Measurements from ENCODE around the gene SERPINH1.
"Not testable (repeated sequence)": the region's sequence is repeated elsewhere in the genome, so short reads cannot be mapped to it uniquely, and the experiment has no call there.

Gene SERPINH1

GRCh38 chr11:75578977-75579376 is 16.9 kb downstream of the SERPINH1 start:
- no peak for DNase-seq

GRCh38 chr11:75579841-75580240 is 17.8 kb downstream of the SERPINH1 start:
- DNase-seq, result no peak

- DNase-seq, result no peak
These were observed 20.4 kb downstream of the SERPINH1 start for GRCh38 chr11:75582506-75582894.

- DNase-seq, result peak; percentile 28
These were observed 21.1 kb downstream of the SERPINH1 start for GRCh38 chr11:75582895-75583717.

- DNase-seq, result peak; percentile 28
These were observed 21.9 kb downstream of the SERPINH1 start for GRCh38 chr11:75583718-75584658.

GRCh38 chr11:75584659-75585292 is 22.7 kb downstream of the SERPINH1 start:
- DNase-seq, result not testable (repeated sequence)

- DNase-seq, result no peak
These were observed 23.2 kb downstream of the SERPINH1 start for GRCh38 chr11:75585293-75585670.

GRCh38 chr11:75586395-75586794 is 24.3 kb downstream of the SERPINH1 start:
- no peak for DNase-seq

GRCh38 chr11:75588051-75588481 is 26.0 kb downstream of the SERPINH1 start:
- no peak for DNase-seq

GRCh38 chr11:75589051-75589450 is 27.0 kb downstream of the SERPINH1 start:
- no peak for DNase-seq

- DNase-seq, result no peak
These were observed 27.9 kb downstream of the SERPINH1 start for GRCh38 chr11:75589933-75590332.

GRCh38 chr11:75591371-75591770 is 29.3 kb downstream of the SERPINH1 start:
- no peak for DNase-seq

- no peak for DNase-seq
These were observed 29.9 kb downstream of the SERPINH1 start for GRCh38 chr11:75591966-75592365.

GRCh38 chr11:75592715-75593114 is 30.7 kb downstream of the SERPINH1 start:
- DNase-seq, result peak; percentile 73

GRCh38 chr11:75593286-75593915 is 31.3 kb downstream of the SERPINH1 start:
- DNase-seq, result no peak

GRCh38 chr11:75594211-75594610 is 32.2 kb downstream of the SERPINH1 start:
- peak; percentile 16 for DNase-seq

GRCh38 chr11:75595429-75595828 is 33.4 kb downstream of the SERPINH1 start:
- no peak for DNase-seq

- no peak for DNase-seq
These were observed 34.9 kb downstream of the SERPINH1 start for GRCh38 chr11:75596914-75597313.

GRCh38 chr11:75597636-75598035 is 35.6 kb downstream of the SERPINH1 start:
- peak; percentile 5 for DNase-seq

- DNase-seq, result no peak
These were observed 36.2 kb downstream of the SERPINH1 start for GRCh38 chr11:75598264-75598663.

- no peak for DNase-seq
These were observed 36.8 kb downstream of the SERPINH1 start for GRCh38 chr11:75598900-75599299.

- DNase-seq, result no peak
These were observed 38.3 kb downstream of the SERPINH1 start for GRCh38 chr11:75600356-75600755.

GRCh38 chr11:75601494-75601893 is 39.4 kb downstream of the SERPINH1 start:
- no peak for DNase-seq

Data from NCI-H1417 treated with DMSO at 0.1 percent for 48 hours (cell line).